HepG2 (cell line): ENCODE measurements around the gene CDK10. TPM values are rescaled to one million over a fixed set of nuclear protein-coding genes. Genes with fewer than 3 reads are reported as not detected.
A peak's percentile ranks its signal among the peaks of the same experiment; 100 is the strongest.

Source experiments
- ARID4A ChIP-seq: sonication (generic); formaldehyde crosslinking; IDR thresholded peaks from 2 replicates; pipeline ENCODE4 v1.5.0; 2020; ENCODE audit warnings: mild to moderate bottlenecking, missing genetic modification reagents, borderline replicate concordance
- FOXO1 ChIP-seq: sonication (generic); formaldehyde crosslinking; IDR thresholded peaks from 2 replicates; pipeline ENCODE4 v1.4.0; 2020; ENCODE audit warnings: missing genetic modification reagents
- HNF4A ChIP-seq: sonication (generic); formaldehyde crosslinking; IDR thresholded peaks from 2 replicates; pipeline ENCODE4 v1.4.0; 2020; ENCODE audit warnings: missing genetic modification reagents
- ISL2 ChIP-seq: sonication (generic); formaldehyde crosslinking; IDR thresholded peaks from 2 replicates; pipeline ENCODE4 v1.5.0; 2020; ENCODE audit warnings: missing genetic modification reagents
- REST ChIP-seq, 2 experiments: IDR thresholded peaks; 2 replicates each; pipeline ENCODE4 v1.6.1; 2011 to 2012; ENCODE audit warnings: low read length in 2 of 2, borderline replicate concordance in 1 of 2, low read depth in 1 of 2, mild to moderate bottlenecking in 1 of 2, moderate library complexity in 1 of 2
- SRF ChIP-seq: IDR thresholded peaks from 2 replicates; pipeline ENCODE4 v1.6.1; 2011; ENCODE audit warnings: mild to moderate bottlenecking, low read depth, low read length, moderate library complexity
- WIZ ChIP-seq: sonication (generic); formaldehyde crosslinking; IDR thresholded peaks from 2 replicates; pipeline ENCODE4 v1.5.1; 2020; ENCODE audit warnings: mild to moderate bottlenecking, missing genetic modification reagents
- ZNF292 ChIP-seq: sonication (generic); formaldehyde crosslinking; IDR thresholded peaks from 2 replicates; pipeline ENCODE4 v1.8.1; 2022; ENCODE audit warnings: mild to moderate bottlenecking, low read depth, missing genetic modification reagents, borderline replicate concordance
- ZNF552 ChIP-seq: sonication (generic); formaldehyde crosslinking; IDR thresholded peaks from 2 replicates; pipeline ENCODE4 v1.9.0; 2022; ENCODE audit warnings: missing genetic modification reagents, mild to moderate bottlenecking, borderline replicate concordance
- ZNF746 ChIP-seq: sonication (generic); formaldehyde crosslinking; IDR thresholded peaks from 2 replicates; pipeline ENCODE4 v1.8.0; 2022; ENCODE audit warnings: mild to moderate bottlenecking, missing genetic modification reagents
- polyA plus RNA-seq, 8 experiments: library from polyadenylated mRNA; depleted of rRNA in 3 of 8; stranded (reverse) in 7 of 8; unstranded in 1 of 8; fragments of >200 nt; fragmentation: Illumina TruSeq in 4 of 8; extraction: Trizol in 4 of 8; gene quantifications; 2 replicates each; pipeline versions ENCODE4 v1.2.1 to v1.2.3, GENCODE V29; 2011 to 2016; ENCODE audit warnings: low read depth in 4 of 8, missing spikeins in 1 of 8, mixed read lengths in 1 of 8; ENCODE audit not compliant: insufficient read depth in 1 of 8
- total RNA-seq, 5 experiments: library from RNA; depleted of rRNA; stranded (reverse); fragments of >200 nt; fragmentation: Illumina TruSeq; extraction: Trizol; gene quantifications; 2 replicates each; pipeline ENCODE4 v1.2.3, GENCODE V29; 2016; ENCODE audit warnings: low read depth in 1 of 5
- TF ChIP-seq, protein P1 (sequence below): sonication (generic); formaldehyde crosslinking; IDR thresholded peaks from 2 replicates; pipeline ENCODE4 v1.4.0; 2020; ENCODE audit warnings: missing genetic modification reagents, borderline replicate concordance
- TF ChIP-seq, protein P2 (sequence below), 2 experiments: sonication (generic) in 1 of 2; formaldehyde crosslinking in 1 of 2; IDR thresholded peaks; 2 replicates each; pipeline versions ENCODE4 v1.4.0 to v1.6.1; 2016 to 2020; ENCODE audit warnings: borderline replicate concordance in 1 of 2, low read depth in 1 of 2, mild to moderate bottlenecking in 1 of 2, missing genetic modification reagents in 1 of 2

CDK10 gene
- total and polyA plus RNA-seq, 2 of the 13 experiments (the other 11 are each of a cell fraction or from before 2014, with no cell fraction given): 2.5 to 3.9 TPM

- no peak for TF ChIP-seq REST (IDR thresholded peaks at IDR 0.05; ENCODE audit: borderline replicate concordance in 1 of 2, low read depth in 1 of 2, low read length in 2 of 2)
- TF ChIP-seq, protein P1, sequence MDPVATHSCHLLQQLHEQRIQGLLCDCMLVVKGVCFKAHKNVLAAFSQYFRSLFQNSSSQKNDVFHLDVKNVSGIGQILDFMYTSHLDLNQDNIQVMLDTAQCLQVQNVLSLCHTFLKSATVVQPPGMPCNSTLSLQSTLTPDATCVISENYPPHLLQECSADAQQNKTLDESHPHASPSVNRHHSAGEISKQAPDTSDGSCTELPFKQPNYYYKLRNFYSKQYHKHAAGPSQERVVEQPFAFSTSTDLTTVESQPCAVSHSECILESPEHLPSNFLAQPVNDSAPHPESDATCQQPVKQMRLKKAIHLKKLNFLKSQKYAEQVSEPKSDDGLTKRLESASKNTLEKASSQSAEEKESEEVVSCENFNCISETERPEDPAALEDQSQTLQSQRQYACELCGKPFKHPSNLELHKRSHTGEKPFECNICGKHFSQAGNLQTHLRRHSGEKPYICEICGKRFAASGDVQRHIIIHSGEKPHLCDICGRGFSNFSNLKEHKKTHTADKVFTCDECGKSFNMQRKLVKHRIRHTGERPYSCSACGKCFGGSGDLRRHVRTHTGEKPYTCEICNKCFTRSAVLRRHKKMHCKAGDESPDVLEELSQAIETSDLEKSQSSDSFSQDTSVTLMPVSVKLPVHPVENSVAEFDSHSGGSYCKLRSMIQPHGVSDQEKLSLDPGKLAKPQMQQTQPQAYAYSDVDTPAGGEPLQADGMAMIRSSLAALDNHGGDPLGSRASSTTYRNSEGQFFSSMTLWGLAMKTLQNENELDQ: 0 out of 2 replicates have a peak, but pooled peaks have one; percentile 48
- no peak for TF ChIP-seq ZNF292
- peak; percentile 75 for TF ChIP-seq HNF4A (CRISPR knock-in tag)
- no peak for TF ChIP-seq ZNF746 (CRISPR knock-in tag)
- 0 out of 2 replicates have a peak, but pooled peaks have one; percentile 28 for TF ChIP-seq ZNF552 (CRISPR knock-in tag)
- peak; percentile 74 for TF ChIP-seq ARID4A (CRISPR knock-in tag)
- no peak for TF ChIP-seq WIZ (CRISPR knock-in tag)
- TF ChIP-seq ISL2: no peak
- TF ChIP-seq, protein P2, sequence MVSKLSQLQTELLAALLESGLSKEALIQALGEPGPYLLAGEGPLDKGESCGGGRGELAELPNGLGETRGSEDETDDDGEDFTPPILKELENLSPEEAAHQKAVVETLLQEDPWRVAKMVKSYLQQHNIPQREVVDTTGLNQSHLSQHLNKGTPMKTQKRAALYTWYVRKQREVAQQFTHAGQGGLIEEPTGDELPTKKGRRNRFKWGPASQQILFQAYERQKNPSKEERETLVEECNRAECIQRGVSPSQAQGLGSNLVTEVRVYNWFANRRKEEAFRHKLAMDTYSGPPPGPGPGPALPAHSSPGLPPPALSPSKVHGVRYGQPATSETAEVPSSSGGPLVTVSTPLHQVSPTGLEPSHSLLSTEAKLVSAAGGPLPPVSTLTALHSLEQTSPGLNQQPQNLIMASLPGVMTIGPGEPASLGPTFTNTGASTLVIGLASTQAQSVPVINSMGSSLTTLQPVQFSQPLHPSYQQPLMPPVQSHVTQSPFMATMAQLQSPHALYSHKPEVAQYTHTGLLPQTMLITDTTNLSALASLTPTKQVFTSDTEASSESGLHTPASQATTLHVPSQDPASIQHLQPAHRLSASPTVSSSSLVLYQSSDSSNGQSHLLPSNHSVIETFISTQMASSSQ (IDR thresholded peaks at IDR 0.05; ENCODE audit: low read depth): no peak
- TF ChIP-seq, protein P2 (CRISPR knock-in tag; IDR thresholded peaks at IDR 0.05; ENCODE audit: borderline replicate concordance): peak; percentile 41; the same call in 1 of the 2 replicates
- TF ChIP-seq FOXO1 (CRISPR knock-in tag): peak; percentile 46; the same call in 1 of the 2 replicates
- no peak for TF ChIP-seq SRF
Observed at GRCh38 chr16:89693931-89694783, 7.7 kb downstream of the CDK10 start (continued).
